HepG2 (cell line): ENCODE measurements around the gene PRCD. TPM values are rescaled to one million over a fixed set of nuclear protein-coding genes. Genes with fewer than 3 reads are reported as not detected.
A peak's percentile ranks its signal among the peaks of the same experiment; 100 is the strongest.

Experiments
- HNF1A ChIP-seq, 2 experiments: sonication (generic) in 1 of 2; formaldehyde crosslinking in 1 of 2; IDR thresholded peaks; 2 replicates each; pipeline versions ENCODE4 v1.4.0 to v1.6.1; 2016 to 2020; ENCODE audit warnings: borderline replicate concordance in 1 of 2, low read depth in 1 of 2, mild to moderate bottlenecking in 1 of 2, missing genetic modification reagents in 1 of 2
- HOXA5 ChIP-seq: sonication (generic); formaldehyde crosslinking; IDR thresholded peaks from 2 replicates; pipeline ENCODE4 v1.4.0; 2020; ENCODE audit warnings: missing genetic modification reagents
- JARID2 ChIP-seq: sonication (generic); formaldehyde crosslinking; IDR thresholded peaks from 2 replicates; pipeline ENCODE4 v1.8.1; 2023; ENCODE audit warnings: missing genetic modification reagents, inconsistent platforms; ENCODE audit not compliant: insufficient replicate concordance
- LCORL ChIP-seq, 2 experiments: fragments of 450-650 bp in 1 of 2; sonication (generic) in 1 of 2; formaldehyde crosslinking in 1 of 2; IDR thresholded peaks; 2 replicates each; pipeline versions ENCODE4 v1.5.0 to v1.6.1; 2017 to 2020; ENCODE audit warnings: antibody characterized with exemption in 1 of 2, missing genetic modification reagents in 1 of 2
- RARA ChIP-seq: IDR thresholded peaks from 2 replicates; pipeline ENCODE4 v1.6.1; 2016; ENCODE audit warnings: missing genetic modification reagents, missing compliant biosample characterization
- RBM22 ChIP-seq: fragments of 200-400 bp; formaldehyde crosslinking; optimal IDR thresholded peaks from 2 replicates; pipeline ENCODE3; 2017; ENCODE audit warnings: mild to moderate bottlenecking, low read length, moderate library complexity
- TBX3 ChIP-seq: fragments of 450-650 bp; IDR thresholded peaks from 2 replicates; pipeline ENCODE4 v1.6.1; 2017; ENCODE audit warnings: antibody characterized with exemption, mild to moderate bottlenecking, inconsistent platforms, borderline replicate concordance
- XRCC5 ChIP-seq: fragments of 200-400 bp; formaldehyde crosslinking; optimal IDR thresholded peaks from 2 replicates; pipeline ENCODE3; 2017; ENCODE audit warnings: mild to moderate bottlenecking, low read length
- ZFP90 ChIP-seq: sonication (generic); formaldehyde crosslinking; IDR thresholded peaks from 2 replicates; pipeline ENCODE4 v1.8.0; 2022; ENCODE audit warnings: missing genetic modification reagents, mild to moderate bottlenecking, inconsistent platforms, borderline replicate concordance
- ZNF235 ChIP-seq: sonication (generic); formaldehyde crosslinking; IDR thresholded peaks from 2 replicates; pipeline ENCODE4 v1.8.1; 2023; ENCODE audit warnings: mild to moderate bottlenecking, missing genetic modification reagents, borderline replicate concordance
- ZNF329 ChIP-seq: sonication (generic); formaldehyde crosslinking; IDR thresholded peaks from 2 replicates; pipeline ENCODE4 v1.9.0; 2021; ENCODE audit warnings: low read depth, mild to moderate bottlenecking, missing genetic modification reagents
- ZNF512 ChIP-seq: sonication (generic); formaldehyde crosslinking; IDR thresholded peaks from 2 replicates; pipeline ENCODE4 v1.4.0; 2020; ENCODE audit warnings: mild to moderate bottlenecking, missing genetic modification reagents
- ZNF543 ChIP-seq: sonication (generic); formaldehyde crosslinking; IDR thresholded peaks from 2 replicates; pipeline ENCODE4 v1.4.0; 2020; ENCODE audit warnings: mild to moderate bottlenecking, missing genetic modification reagents
- ZNF563 ChIP-seq: sonication (generic); formaldehyde crosslinking; IDR thresholded peaks from 2 replicates; pipeline ENCODE4 v1.8.0; 2022; ENCODE audit warnings: mild to moderate bottlenecking, moderate library complexity, missing genetic modification reagents
- ZNF816 ChIP-seq: sonication (generic); formaldehyde crosslinking; IDR thresholded peaks from 2 replicates; pipeline ENCODE4 v1.8.0; 2022; ENCODE audit warnings: missing genetic modification reagents, mild to moderate bottlenecking, borderline replicate concordance
- polyA plus RNA-seq, 8 experiments: library from polyadenylated mRNA; depleted of rRNA in 3 of 8; stranded (reverse) in 7 of 8; unstranded in 1 of 8; fragments of >200 nt; fragmentation: Illumina TruSeq in 4 of 8; extraction: Trizol in 4 of 8; gene quantifications; 2 replicates each; pipeline versions ENCODE4 v1.2.1 to v1.2.3, GENCODE V29; 2011 to 2016; ENCODE audit warnings: low read depth in 4 of 8, missing spikeins in 1 of 8, mixed read lengths in 1 of 8; ENCODE audit not compliant: insufficient read depth in 1 of 8
- total RNA-seq, 5 experiments: library from RNA; depleted of rRNA; stranded (reverse); fragments of >200 nt; fragmentation: Illumina TruSeq; extraction: Trizol; gene quantifications; 2 replicates each; pipeline ENCODE4 v1.2.3, GENCODE V29; 2016; ENCODE audit warnings: low read depth in 1 of 5
- TF ChIP-seq, protein P1 (sequence below): sonication (generic); formaldehyde crosslinking; IDR thresholded peaks from 2 replicates; pipeline ENCODE4 v1.5.0; 2020; ENCODE audit warnings: missing genetic modification reagents
- TF ChIP-seq, protein P2 (sequence below): sonication (generic); formaldehyde crosslinking; IDR thresholded peaks from 2 replicates; pipeline ENCODE4 v1.8.0; 2022; ENCODE audit warnings: missing genetic modification reagents, mild to moderate bottlenecking, borderline replicate concordance

The PRCD gene
- total and polyA plus RNA-seq, 2 of the 13 experiments (the other 11 are each of a cell fraction or from before 2014, with no cell fraction given), result 0.51 TPM; not detected in 1

DNA sequence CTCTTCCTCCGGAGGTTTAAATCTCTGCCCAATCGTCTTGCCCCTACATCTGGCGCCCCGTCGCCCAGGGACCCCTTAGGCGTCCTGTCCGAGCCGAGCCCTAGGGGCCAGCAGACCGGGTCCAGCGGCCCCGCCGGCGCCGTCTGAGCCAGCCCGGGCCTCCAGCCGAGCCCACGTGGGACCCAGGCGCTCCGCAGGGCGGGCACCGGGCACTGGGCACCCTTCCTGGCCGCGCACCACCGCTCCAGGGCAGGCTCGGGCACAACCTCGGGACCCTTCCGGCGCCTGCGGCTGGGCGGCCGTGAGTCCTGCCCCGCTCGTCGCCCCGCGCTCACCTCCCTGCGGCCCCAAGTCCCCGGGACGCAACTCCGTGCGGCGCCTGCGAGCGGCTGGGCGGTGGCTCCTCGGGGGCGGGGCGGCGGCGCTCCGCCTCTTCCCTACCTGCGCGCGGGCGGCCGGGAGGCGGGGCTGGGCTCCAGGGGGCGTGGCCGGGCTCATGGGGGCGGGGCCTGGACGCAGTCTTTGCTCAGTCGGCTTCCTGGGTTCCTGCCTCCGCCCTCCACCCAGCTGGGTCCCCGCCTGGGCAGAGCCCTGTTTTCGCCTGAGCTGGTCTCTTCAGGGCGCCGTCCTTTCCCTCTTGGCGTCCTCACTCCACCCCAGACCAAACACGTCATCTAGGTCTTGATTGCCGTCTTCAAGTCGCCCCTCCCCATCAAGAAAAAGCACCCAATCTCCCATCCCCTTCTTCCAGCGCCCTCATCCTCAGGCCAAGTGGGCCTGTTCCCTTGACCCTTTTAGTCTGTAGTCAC, 38.6 kb upstream of the PRCD start, which contains the start of gene RHBDF2 (continued):
- TF ChIP-seq ZNF543 (CRISPR knock-in tag) (0 out of 2 replicates have a peak, but pooled peaks have one; percentile 51), RARA (CRISPR knock-in tag) (no peak; the same call in 1 of the 2 replicates), ZNF563 (CRISPR knock-in tag) (peak; percentile 89; the same call in 1 of the 2 replicates), LCORL (IDR thresholded peaks at IDR 0.05) (no peak), LCORL (CRISPR knock-in tag; IDR thresholded peaks at IDR 0.05) (peak; percentile 77; the same call in 1 of the 2 replicates), ZNF512 (CRISPR knock-in tag) (0 out of 2 replicates have a peak, but pooled peaks have one; percentile 73), JARID2 (CRISPR knock-in tag) (no peak), HNF1A (IDR thresholded peaks at IDR 0.05; ENCODE audit: low read depth) (no peak), HNF1A (CRISPR knock-in tag; IDR thresholded peaks at IDR 0.05; ENCODE audit: borderline replicate concordance) (peak; percentile 5; the same call in 1 of the 2 replicates), RBM22 (no peak), XRCC5 (peak; percentile 52), HOXA5 (CRISPR knock-in tag) (no peak), ZNF235 (CRISPR knock-in tag) (peak; percentile 75; the same call in 1 of the 2 replicates), ZNF816 (CRISPR knock-in tag) (peak; percentile 92), TBX3 (no peak), ZNF329 (peak; percentile 89; the same call in 1 of the 2 replicates), ZFP90 (CRISPR knock-in tag) (no peak)
- TF ChIP-seq, protein P1, sequence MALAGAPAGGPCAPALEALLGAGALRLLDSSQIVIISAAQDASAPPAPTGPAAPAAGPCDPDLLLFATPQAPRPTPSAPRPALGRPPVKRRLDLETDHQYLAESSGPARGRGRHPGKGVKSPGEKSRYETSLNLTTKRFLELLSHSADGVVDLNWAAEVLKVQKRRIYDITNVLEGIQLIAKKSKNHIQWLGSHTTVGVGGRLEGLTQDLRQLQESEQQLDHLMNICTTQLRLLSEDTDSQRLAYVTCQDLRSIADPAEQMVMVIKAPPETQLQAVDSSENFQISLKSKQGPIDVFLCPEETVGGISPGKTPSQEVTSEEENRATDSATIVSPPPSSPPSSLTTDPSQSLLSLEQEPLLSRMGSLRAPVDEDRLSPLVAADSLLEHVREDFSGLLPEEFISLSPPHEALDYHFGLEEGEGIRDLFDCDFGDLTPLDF, result no peak
- TF ChIP-seq, protein P2, sequence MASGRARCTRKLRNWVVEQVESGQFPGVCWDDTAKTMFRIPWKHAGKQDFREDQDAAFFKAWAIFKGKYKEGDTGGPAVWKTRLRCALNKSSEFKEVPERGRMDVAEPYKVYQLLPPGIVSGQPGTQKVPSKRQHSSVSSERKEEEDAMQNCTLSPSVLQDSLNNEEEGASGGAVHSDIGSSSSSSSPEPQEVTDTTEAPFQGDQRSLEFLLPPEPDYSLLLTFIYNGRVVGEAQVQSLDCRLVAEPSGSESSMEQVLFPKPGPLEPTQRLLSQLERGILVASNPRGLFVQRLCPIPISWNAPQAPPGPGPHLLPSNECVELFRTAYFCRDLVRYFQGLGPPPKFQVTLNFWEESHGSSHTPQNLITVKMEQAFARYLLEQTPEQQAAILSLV, result peak; percentile 88; the same call in 1 of the 2 replicates
